Epidermal melanocyte (primary cell): Measurements from ENCODE around the gene DNAJC5.
"Not testable (repeated sequence)": the region's sequence is repeated elsewhere in the genome, so short reads cannot be mapped to it uniquely, and the experiment has no call there.

Experiments
- DNase-seq: peaks from one replicate; pipeline ENCODE4 v3.0.0; 2011; ENCODE audit warnings: low spot score; ENCODE audit not compliant: insufficient read length

The DNAJC5 gene

DNA sequence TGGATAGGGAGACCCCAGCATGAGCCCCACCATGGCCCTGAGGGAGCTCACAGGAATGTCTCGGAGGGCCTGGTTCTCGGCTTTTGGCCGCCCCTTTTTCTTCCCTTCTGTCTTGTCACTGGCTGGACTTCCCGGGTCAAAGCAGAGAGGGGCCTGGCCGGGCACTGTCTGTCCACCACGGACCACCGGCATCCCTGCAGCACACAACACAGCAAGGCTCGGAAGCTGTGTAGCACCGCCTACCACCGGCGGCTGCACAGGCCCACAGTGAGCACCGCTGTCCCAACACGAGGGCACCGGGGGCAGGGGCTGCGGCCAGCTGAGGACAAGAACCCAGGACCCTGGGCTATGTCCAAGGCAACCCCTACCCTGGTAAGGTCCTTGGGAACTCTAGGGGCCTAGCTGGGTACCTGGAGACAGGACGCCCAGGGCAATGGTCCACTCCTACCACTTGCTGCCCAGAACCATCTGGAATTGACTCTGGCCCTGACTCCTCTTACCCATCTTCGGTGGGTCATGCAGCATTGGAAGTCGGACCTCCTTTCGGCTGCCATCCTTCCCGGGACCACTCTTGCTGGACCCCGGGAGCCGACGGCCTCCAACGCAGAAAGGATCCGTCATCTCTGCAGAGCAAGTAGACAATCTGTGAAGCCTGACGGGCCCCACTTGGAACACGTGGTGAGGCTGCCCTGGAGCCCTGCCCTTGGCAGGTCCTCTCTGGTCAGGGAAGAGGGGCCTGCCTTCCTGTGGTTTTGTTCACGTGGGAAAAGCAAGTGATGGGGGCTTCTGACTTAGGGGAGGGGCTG, 72.6 kb downstream of the DNAJC5 start:
- DNase-seq, result peak; percentile 12

DNA sequence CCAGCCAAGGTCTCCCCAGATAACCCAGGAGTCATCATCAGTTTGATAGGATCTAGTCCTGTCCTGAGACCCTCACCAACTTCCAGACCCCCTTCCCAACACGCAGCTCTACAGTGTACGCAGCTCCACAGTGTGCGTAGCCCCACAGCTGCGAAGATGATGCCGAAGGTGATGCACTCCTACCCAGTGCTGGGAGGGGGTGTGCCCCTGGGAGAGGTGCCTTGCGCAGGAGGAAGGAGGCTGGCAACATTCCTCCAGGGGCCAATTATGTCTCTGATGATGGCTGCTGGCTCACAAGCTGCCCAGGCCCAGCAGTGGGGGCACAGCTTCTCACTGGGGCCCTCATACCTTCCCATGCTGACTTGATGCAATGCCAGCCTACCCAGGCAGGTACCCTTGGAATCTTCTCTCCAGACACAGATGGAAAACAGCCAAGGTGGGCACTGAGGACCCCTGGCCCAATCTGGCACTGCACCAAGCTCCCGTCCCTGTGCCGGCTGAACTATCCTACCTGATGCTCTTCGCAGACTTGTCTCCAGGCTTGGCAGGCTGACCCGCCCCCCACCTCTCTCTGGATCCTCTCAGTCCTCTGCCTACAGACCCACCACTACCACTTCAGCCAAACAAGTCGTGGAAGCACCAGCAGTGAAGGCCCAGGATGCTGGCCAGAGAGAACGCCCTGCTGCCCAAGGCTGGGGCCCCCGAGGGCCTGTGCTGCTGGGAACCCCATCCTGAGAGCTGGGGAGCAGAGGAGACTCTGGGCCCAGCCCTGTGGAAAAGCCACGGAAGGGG, 73.4 kb downstream of the DNAJC5 start:
- peak; percentile 14 for DNase-seq

DNA sequence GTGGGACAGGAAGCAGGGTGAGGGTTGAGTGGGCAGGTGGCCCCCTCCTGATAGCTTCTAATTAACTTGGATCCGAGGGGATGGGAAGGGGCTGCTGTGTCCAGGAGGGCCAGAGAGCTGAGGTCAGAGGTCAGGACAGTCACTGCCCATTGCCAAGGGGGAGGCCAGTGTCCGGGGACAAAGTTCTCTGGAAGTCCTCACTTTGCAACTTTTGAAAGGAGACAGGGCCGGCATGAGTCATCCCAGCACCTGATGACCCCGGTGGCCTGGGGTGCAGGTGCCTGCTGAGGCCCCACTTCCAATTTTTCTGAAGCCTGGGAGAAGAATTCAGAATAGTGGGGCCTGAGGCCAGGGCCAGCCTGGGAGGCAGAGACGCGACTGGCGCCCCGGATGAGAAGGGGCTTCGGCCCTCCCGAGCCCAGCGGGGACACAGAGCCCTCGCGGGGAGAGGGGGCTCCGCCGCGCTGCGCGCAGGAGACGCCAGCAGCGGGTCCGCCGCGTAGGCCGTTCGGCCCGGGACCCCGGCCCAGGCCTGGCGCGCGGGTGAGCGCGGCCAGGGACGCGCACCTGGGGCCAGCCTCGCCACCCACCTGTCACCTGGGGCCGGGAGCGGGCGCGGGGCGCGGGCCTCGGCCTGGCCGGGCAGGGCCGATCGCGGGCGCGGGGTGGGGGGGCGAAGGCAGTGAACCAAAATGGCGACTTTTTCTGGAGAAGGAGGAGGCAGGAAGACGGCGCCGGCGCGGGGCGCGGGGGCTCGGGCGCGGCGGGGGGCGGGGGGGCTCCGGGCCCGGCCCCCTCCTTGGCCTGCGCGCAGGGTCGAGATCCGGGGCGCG, 74.2 kb downstream of the DNAJC5 start:
- peak; percentile 19 for DNase-seq

DNA sequence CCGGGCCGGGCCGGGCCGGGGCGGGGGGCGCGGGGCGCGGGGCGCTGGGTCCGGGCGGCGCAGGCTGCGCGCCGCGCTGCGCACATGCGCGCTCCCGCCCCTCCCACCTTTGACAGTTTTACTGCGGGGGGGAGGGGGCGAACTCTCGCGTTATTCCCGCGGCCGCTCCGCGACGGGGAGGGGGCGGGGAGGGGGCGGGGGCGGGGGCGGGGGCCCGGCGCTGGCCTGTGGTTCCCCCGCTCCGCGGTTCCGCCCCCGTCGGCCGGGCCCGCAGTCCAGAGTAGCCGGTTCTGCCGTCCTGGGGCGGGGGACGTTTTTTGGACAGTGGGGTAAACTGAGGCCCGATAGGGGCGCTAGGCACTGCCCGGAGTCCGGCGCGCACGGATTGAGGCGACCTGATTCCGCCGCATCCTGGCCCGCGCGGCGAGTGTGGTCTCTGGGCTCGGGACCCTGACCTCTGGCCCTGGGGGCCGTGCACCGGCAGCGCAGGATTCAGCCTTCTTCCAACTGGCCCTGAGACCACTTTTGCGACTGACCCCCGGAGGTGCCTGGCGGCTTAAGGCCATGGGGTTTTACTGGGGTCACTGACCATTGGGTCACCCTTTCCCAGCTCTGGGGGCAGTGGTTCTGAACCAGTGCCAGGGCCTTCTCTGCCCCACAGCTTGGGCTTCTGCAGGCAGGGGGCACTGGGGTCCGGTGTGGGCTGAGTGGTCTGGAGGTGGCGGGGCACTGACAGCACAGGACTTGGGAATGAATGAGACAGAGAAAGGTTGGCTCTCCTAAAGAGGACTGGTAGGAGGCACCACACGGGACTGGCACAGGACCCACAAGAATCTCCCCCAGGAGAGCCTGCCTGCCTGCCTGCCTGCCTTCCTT, 75.2 kb downstream of the DNAJC5 start, which contains the start of gene ZNF512B:
Gene ZNF512B (minus strand): TSS at position 93 of the 876 bp plus-strand sequence. CDS start 1,980 bp downstream, outside the sequence.
- DNase-seq, result peak; percentile 93

- DNase-seq, result no peak
These were observed 75.9 kb downstream of the DNAJC5 start for GRCh38 chr20:63970714-63971431.

DNA sequence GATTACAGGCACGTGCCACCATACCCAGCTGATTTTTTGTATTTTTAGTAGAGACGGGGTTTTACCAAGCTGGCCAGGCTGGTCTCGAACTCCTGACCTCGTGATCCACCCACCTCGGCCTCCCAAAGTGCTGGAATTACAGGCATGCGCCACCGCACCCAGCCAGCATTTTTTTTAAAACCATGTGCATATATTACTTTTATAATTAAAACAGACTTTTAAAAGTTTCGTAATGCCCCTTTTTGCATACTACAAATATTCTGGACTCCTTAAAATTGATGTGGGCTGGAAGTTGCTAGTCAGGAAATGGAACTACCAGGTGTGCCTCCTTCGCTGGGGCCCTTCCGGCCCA, 77.0 kb downstream of the DNAJC5 start:
- DNase-seq, result not testable (repeated sequence)

- no peak for DNase-seq
These were observed 77.6 kb downstream of the DNAJC5 start for GRCh38 chr20:63972312-63973159.

- DNase-seq, result no peak
These were observed 78.2 kb downstream of the DNAJC5 start for GRCh38 chr20:63973160-63973479.

DNA sequence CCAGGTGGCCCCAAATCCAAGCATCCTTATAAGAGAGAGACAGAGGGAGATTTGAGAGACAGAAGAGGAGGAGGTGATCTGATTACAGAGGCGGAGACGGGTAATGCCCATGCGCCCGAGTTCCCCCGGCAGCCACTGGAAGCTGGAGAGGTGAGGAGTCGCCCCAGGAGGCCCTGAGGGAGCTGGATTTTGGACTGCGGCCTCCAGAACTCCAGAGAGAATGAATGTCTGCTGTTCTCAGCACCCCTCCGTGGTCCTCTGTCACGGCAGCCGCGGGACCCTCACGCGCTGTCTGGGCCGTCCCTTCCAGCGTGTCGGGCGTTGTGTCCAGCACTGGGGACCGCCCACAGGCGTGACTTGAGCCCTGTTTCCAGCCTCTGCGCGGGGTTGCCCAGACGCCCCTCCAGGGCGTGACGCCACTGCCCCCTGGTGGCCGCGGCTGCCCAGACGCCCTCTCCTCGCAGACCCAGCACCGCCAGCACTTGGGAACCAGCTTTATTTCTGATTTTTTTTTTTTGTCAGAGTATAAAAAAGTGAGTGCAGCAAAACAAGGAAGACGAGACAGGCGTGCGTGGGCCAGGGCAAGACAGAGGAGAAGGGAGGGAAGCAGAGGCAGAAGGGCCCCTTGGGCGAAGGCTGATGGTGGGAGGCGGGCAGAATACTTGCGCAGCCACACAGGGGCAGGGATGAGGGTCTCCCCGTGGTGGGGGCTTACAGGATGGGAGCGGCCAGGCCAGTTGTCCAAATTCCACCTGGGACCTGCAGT, 78.9 kb downstream of the DNAJC5 start:
- DNase-seq, result peak; percentile 98

DNA sequence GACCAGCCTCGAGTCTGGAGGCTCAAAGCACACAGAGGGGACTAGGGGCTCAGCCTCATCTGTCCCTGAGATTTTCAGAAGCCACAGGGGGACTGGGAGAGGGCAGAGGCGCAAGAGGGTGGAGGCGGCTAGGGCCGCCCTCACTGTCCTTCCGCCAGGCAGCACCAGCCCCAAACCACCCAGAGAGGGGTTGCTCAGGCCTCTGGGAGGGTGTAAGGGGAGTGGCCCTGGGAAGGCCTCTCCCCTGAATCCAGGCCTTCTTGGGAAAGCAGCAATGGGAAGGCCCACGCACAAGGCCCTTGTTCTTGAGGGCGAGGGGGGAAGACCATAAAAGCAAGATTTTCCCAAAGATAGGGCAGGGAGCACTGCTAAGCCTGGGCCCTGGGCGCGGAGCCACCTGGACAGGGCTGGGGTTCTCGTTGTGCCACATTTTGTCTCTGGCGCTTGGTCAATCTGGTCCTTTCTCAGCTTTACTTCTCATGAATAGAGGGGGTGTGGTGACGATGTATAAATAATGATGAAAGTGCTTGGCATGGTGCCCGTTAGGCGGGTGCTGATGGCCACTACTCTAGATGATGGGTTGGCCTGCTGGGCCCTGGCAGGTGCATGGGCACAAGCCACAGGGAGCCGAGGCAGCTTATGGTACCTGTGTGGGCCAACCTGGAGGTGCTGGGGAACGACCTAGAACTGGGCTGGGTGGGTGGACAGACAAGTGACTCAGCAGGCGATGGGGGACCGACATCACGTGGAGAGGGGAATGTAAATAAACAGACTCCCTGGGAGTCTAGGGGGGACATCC, 79.7 kb downstream of the DNAJC5 start:
- no peak for DNase-seq

DNA sequence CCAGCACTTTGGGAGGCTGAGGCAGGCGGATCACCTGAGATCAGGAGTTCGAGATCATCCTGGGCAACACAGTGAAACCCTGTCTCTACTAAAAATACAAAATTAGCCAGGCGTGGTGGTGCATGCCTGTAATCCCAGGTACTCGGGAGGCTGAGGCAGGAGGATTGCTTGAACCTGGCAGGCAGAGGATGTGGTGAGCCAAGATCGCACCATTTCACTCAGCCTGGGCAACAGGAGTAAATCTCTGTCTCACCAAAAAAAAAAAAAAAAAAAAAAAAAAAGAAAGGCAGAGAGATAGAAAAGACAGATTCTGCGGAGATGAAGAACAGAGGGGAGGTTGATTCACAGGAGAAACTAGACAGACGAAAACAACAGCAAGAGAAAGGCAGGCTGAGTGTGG, 81.6 kb downstream of the DNAJC5 start:
- DNase-seq, result not testable (repeated sequence)

DNA sequence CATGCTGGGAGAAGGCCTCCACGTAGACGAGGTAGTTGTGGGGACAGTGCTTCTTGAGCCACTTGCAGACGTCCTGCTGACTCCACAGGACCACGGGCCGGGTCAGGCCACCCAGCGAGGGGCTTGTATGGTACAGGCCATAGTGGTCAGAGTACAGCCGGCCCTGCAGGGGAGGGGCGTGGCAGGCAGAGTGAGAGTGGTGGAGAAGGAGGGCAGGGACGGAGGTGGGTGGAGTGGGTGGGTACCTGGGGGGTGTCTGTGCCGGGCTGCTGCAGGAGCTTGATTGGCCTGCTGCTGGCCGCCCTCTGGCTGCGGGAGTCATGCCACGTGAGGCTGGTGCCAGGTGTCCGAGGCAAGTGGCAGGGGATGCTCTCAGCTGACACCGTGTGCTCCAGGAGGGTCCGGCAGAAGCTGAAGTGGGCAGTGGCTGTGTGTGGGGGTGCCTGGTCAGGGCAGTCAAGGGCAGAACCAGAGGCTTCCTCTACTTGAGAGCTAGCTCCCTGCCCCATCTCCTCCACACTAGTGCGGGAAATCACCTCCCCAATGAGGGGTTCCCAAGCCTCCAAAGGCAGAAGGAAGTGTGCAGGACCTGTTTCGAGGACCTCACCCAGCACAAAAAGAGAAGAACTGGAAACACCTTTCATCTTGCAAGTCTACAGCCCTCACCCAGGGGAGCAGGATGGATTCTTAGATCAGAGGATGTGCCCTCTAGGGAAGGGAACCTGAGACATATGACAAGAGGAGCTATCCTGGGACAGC, 82.2 kb downstream of the DNAJC5 start:
- no peak for DNase-seq

DNA sequence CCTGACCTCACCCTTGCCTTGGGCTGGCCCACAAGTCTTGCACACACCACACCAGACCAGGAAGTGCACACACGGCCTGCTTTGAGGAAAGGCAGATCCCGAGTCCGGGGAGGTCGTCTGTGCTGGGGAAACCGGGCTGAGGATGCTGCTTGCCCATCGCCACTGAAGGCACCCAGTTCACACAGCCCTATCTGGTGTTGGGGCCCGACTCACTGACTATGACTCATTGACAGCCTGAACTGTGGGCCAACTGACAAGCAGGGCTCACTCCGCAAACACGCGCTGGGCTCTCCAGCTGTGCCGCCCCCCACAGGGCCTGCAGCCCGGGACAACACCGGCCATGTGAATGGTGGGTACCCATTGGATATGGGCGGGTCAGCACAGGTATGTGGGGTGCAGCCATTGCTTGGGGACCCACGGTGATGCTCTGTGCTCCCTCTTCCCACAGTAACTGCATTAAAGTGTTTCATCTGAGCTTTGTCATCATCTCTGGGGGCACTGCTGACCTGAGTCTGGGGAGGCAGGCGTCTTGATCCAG, 82.9 kb downstream of the DNAJC5 start:
- no peak for DNase-seq

GRCh38 chr20:63978319-63979228, 83.6 kb downstream of the DNAJC5 start:
- DNase-seq, result no peak

- no peak for DNase-seq
These were observed 84.3 kb downstream of the DNAJC5 start for GRCh38 chr20:63979229-63979556.
